ENCODE measurements around the gene ARHGEF12.

The ARHGEF12 gene

GRCh38 chr11:120317689-120318480, 18.3 kb upstream of the ARHGEF12 start:
- no peak for DNase-seq

GRCh38 chr11:120318906-120319305, 17.3 kb upstream of the ARHGEF12 start:
- DNase-seq, result no peak

- DNase-seq, result no peak
Observed at GRCh38 chr11:120324932-120325810, 11.0 kb upstream of the ARHGEF12 start, which contains the start of gene TLCD5. TSS of gene TLCD5 (plus strand) at chr11:120325299. CDS start at chr11:120327442, 2,143 bp downstream.

GRCh38 chr11:120326228-120326627, 10.0 kb upstream of the ARHGEF12 start:
- DNase-seq, result no peak

- no peak for DNase-seq
Observed at GRCh38 chr11:120326845-120327281, 9.3 kb upstream of the ARHGEF12 start.

- no peak for DNase-seq
Observed at GRCh38 chr11:120327311-120327710, 8.9 kb upstream of the ARHGEF12 start.

GRCh38 chr11:120329556-120329955, 6.7 kb upstream of the ARHGEF12 start:
- no peak for DNase-seq

- DNase-seq, result no peak
Observed at GRCh38 chr11:120330045-120330444, 6.2 kb upstream of the ARHGEF12 start.

GRCh38 chr11:120331301-120331996, 4.8 kb upstream of the ARHGEF12 start:
- no peak for DNase-seq

GRCh38 chr11:120332822-120333716, 3.1 kb upstream of the ARHGEF12 start:
- no peak for DNase-seq

- DNase-seq, result no peak
Observed at GRCh38 chr11:120333801-120334200, 2.4 kb upstream of the ARHGEF12 start.

- no peak for DNase-seq
Observed at GRCh38 chr11:120334332-120334731, 1.9 kb upstream of the ARHGEF12 start.

GRCh38 chr11:120334894-120335462, 1.2 kb upstream of the ARHGEF12 start:
- peak; percentile 61 for DNase-seq

- DNase-seq, result no peak
Observed at GRCh38 chr11:120335556-120335907, 681 bp upstream of the ARHGEF12 start.

- no peak for DNase-seq
Observed at GRCh38 chr11:120336641-120337354, 585 bp downstream of the ARHGEF12 start.

- DNase-seq, result no peak
Observed at GRCh38 chr11:120337355-120338106, 1.3 kb downstream of the ARHGEF12 start.

- DNase-seq, result no peak
Observed at GRCh38 chr11:120338107-120338933, 2.1 kb downstream of the ARHGEF12 start.

GRCh38 chr11:120339394-120339890, 3.2 kb downstream of the ARHGEF12 start:
- DNase-seq, result no peak

- no peak for DNase-seq
Observed at GRCh38 chr11:120340529-120340928, 4.3 kb downstream of the ARHGEF12 start.

Measured in NCI-H1694 treated with DMSO at 0.1 percent for 48 hours (cell line).